GM18861 (cell line): Measurements from ENCODE around the gene CNGB1.

Experiments used
- ATAC-seq: cut with Tn5 transposase; IDR thresholded peaks from one replicate; pipeline ENCODE4 v1.9.1; 2021; ENCODE audit not compliant: unreplicated experiment

Gene CNGB1

DNA sequence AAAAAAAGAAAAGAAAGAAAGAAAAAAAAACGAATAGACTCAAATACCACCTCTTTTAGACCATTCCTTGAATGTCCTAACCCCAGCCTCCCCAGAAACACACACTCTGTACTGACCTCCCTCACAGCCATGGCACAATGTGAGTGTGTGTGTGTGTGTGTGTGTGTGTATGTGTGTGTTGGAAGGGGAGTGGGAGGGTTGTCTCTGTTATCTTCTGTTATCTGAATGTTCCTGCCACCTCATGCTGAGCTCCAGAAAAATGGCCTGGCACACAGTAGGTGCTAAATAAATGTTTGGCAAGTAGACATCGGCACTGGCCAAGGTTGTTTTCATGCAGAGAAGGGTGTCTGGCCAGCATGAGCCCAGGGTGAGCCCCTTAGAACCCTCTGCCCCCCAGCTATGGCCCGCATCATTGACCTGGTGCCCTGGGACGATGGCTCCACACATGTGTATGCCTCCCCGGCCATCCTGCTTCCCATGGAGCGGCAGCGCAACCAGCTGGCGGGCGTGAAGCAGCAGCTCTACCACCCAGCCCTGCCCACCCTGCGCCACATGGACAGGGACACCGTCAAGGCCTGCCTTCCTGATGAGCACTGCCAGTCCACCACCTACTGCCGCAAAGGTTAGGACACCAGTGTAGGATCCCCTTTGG, 6.6 kb upstream of the CNGB1 start:
- ATAC-seq = no peak

DNA sequence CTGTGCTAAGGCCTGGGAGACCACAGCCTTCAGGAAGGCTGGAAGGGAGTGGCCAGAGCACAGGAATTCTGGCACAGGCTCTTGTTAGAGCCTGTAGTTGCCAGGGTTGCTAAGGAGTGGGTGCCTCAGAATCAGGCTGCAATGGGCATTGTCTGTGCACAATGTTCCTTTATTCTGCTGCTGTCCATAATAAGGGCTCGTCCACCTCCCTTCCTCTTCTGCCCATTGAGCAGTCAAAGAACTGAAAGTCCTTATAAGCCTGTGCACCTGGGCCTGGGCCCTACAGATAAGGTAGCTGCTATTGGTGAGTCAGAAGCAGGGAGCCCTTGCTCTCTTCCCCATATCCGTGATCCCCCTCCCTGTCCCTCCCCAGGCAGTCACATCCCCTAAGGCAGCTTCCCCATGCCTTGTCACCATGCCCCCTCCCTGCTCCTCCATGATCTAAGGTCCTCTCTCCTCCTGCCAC, 5.4 kb upstream of the CNGB1 start:
- no peak for ATAC-seq

DNA sequence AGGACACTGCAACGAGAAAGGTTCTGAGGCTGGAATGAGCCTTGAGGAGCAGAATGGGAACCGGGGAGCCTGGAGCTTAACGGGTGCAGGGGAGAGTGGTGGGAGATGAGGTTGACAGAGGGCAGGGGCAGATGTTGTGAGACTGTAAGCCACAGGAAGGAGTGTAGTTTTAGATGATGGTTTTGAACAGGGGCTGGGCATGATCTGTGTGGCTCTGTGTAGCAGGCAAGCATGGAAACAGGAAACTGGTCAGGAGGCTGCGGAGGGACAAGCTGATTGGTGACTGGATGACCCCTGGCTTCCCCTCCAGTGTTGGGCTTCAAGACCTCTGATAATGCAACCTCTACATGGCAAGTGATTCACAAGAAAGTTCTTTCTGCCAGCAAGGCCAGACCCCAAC, 1.4 kb upstream of the CNGB1 start:
- ATAC-seq = no peak

DNA sequence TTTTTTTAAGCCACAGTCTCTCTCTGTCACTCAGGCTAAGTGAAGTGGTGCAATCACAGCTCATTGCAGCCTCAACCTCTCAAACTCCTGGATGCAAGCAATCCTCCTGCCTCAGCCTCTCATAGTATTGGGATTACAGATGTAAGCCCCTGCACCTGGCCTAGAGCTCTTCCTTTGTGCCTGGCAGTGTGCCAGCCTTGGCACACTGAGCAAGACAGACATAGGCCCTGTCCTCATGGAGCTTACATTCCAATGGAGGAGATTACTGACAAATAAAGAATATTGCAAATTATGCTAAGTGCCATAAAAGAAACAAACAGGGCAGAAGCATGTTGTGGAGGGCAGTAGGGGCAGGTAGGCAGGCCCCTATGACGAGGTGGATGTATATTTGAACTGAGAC, 920 bp upstream of the CNGB1 start:
- no peak for ATAC-seq

DNA sequence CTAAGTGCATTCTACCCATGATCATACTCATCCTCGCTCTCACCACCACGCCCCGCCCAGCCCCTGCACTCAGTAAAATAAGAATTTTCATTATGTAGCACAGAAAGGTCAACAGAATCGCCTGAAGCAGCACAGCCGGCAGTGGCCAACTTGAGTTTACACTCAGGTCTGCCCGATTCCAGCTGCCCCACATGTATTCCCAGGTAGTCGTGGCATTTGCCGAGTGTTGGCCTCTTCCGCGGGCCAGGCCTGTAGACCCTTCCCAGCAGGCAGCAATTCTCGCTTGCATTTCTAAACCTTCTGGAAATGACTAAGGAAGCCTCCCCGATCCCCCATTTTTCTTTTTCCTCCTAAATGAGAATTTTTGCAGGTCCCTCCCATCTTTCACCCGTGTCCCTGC, 609 bp downstream of the CNGB1 start:
- no peak for ATAC-seq

DNA sequence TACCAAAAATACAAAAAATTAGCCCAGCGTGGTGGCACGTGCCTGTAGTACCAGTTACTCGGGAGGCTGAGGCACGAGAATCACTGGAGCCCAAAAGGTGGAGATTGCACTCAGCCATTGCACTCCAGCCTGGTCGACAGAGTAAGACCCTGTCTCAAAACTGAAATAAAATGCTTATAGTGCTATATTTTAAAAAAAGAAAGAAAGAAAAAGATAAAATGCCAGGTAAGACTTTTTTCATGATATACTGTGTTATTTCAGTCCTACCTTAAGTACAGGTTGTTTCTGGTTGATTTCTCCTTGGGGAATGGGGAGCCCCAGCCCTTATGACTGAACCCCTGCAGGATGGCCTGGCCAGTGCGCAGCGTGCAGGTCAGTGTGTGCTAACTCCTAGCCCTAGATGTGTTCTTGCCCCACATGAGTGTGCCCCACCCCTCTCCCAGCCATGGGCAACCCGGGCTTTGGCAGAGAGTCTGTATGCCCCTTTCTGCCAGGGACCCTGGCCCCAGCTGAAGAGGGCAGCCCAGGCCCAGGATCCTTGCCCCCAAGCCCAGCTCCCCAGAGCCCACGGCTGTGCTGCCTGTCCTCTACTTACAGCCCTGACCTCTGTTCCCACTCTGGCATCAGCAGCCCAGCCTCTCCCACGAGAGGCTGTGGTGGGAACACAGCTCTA, 1.3 kb downstream of the CNGB1 start:
- ATAC-seq = no peak

DNA sequence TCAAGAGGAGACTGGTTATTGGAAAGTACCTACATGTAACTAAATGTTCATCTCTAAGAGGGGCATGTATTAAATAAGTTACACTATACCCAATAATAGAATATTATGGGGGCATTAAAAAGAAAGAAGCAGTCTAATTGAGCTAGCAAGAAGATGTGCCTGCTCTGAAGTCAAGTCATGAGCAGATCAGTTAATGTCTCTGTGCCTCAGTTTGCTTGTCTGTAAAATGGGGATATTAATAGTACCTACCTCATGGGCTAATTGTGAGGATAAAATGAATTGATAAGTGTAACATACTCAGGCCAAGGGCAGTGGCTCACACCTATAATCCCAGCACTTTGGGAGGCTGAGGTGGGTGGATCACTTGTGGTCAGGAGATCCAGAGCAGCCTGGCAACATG, 3.0 kb downstream of the CNGB1 start:
- no peak for ATAC-seq

DNA sequence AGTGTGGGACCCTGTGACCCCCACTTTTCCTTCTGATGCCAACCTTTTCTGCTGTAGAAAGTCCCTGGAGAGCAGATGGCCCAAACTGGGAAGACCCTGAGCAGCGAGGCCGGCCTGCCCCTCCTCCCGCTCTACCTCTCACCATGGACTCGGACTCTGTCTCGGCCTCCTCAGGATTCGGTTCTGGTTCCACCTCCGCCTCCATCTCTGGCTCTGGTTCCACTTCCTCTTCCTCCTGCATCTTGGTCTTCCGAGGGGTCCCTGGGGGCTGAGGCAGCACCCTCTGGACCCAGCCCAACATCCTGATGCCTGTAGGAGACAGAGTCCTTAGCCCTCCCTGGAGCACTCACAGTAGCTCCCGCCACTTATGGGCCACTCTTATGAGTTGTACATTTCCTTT, 3.9 kb downstream of the CNGB1 start:
- ATAC-seq = no peak

DNA sequence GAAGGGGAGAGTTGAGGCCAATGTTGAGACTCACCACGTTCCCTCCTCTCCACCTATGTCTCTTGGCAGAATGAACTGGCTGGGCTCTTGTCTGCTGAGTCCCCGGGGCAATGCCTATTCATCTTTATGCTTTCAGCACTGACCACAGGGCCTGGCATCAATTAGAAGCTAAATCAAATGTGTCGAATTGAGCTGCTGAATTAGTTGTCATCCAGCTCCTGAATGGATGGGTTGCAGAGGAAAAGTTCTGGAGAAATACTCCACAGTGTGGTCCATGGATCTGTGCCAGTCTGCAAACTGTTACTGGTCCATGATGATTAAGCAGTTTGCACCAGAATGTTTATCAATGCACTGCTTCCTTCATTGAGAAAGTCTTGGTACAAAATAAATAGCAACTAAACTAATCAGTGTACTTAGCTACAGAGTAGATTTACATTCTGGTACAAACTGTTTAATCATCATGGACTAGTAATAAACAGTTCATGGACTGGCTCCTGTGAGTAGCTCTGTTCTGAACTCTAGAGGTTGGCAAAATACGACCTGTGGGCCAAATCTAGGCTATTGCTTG, 4.6 kb downstream of the CNGB1 start:
- no peak for ATAC-seq

DNA sequence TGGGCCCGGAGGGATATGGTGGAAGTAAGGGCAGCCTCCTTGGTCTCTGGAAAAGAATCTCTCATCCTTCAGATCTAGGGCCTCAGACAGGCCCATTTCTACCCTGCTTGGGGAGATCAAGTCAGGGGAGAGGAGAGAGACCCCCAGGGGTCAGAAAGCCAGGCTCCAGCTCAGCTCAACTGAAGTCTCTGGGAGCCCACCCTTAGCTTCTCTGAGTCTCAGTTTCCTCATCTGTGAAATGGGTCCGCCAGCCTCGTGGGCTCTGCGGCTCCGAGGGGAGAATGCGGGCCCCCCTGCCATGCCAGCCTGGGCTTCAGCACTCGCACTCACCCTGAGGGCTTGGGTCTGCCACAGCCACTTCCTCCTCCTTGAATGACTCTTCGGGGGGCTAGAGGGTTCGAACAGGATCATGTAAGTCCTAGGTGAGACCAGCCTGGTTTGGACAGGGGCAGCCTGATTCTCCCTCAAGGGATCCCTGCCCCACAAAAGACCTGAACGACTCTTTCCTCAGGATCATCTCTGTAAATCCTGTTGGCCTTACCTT, 6.7 kb downstream of the CNGB1 start:
- no peak for ATAC-seq

DNA sequence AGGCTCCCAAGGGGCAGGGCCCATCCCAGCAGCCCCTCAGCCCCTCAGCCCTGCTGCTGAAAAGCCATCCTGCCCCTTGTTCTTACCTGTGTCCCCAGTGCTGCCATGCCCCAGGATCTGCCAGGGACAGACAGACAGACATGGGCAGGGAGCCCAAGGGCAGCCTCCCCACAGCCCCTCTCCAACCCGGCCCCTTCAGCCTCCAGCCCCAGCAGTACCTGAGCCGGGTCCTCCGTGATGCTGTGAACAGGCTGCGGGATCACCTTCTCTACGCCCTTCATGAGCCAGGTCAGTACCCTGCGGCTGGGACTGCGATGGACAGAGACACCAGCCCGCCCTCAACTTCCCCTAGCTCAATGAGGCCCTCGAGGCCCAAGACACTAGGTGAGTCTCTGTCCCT, 8.2 kb downstream of the CNGB1 start:
- ATAC-seq = no peak

DNA sequence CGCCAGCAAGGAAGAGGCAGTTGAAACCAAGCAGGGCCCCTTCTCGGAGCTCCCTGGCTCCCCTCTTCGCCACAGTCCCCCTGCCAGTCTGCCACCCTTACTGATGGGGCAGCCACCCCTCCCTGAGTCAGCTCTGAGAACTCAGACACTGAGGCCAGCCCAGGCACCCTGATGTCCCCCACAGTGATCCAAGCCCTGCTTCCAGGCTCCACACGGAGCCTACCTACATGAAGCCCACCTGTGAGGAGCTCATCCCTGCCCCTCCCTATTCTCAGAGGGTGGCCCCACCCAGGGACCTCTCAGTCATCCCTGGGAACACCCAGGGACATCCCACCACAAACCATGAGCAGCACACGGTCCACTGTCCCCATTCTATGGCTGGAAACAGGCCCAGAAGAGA, 8.9 kb downstream of the CNGB1 start:
- ATAC-seq = no peak

DNA sequence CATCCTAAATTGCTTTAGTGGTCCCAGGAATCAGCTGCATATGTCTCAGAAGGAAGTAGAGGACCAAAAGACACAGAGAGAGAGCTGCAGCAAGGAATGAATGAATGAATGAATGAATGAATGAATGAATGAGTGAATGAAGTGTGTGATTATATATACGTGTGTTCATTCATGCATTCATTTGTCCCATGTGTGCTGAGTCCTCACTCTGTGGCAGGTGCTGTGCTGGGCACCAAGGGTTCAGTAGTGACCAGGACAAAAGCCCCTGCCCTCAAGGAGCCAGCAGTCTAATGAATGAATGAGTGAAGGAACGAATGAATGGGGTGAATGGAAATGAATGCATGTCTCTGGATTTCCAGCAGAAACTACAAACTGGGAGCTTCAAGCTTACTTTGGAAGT, 9.4 kb downstream of the CNGB1 start:
- ATAC-seq = no peak

DNA sequence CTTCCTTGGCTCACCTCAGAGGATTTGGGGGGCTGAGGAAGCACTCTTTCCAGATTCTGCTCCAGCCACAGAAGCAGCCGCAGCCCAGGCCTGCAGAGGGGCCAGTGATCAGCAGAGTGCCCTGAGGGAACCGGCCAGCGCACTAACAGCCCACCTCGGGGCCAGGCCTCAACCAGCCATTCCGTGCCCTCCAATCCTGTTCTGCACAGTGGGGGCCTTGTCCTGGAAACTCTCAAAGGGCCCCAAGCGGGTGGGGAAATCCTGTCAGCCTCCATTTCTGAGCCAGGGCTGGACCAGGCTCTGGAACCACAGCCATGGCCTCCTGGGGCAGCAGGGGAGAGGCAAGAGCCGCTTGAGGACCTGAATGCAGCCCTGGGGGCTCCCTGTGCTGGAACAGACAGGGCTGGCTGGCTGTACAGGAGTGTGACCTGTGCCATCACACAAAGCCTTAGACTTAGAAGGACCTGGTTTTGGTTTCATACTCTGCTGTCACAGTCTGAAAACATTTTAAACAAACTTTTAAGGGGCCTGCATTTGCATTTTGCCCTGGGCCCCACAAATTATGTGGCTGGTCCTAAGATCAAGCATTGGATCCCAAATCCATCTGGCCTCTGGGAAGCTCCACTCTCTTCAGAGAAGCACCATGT, 10.0 kb downstream of the CNGB1 start:
- no peak for ATAC-seq

DNA sequence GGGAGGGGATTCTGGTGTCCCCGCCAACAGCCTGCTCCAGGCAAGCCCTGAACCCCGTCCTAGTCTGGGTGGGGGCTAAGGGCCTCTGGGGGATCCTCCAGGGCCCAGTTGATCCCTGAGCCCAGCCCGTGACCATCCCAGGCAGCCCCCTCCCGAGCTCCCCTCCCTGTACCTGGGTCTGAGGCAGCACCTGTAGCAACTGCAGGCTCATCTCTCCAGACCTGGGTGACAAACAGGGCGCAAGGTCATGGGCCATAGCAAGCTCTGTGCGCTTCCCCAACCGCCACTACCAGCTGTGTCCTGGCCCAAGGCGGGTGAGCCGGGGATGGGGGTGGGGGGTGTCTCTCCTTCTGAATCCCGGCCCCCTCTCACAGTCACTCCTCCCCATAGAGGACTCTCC, 10.6 kb downstream of the CNGB1 start:
- no peak for ATAC-seq

DNA sequence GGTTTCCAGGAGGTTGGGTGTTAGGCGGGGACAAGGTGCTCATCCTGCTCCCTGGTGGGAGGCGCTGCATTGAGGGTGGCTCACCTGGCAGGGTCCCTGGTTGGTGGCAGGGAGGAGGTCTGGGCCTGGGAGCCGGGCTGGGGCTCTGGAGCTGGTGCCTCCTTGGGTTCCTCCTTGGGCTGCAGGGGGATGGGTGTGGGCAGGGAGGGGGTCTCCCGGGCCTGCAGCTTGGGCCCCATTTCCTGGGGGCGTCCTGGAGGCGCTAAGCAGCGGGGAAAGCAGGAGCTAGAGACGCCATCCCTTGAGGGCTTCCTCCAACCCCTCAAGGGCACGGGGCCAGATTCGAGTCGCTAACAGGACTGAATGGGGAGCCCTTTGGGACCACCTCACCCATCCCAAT, 11.1 kb downstream of the CNGB1 start:
- ATAC-seq = no peak

DNA sequence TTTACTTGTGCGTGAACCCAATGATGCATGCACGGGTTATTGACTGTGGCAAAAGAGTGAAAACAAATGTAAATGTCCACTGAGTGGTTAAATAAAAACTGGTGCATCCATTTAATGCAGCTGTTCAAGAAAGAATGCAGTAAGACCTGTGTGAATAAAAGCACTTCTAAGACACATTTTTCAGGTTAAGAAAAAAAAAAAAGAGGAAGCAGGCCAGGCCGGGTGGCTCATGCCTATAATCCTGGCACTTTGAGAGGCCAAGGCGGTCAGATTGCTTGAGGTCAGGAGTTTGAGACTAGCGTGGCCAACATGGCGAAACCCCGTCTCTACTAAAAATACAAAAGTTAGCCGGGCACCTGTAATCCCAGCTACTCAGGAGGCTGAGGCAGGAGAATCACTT, 11.8 kb downstream of the CNGB1 start:
- no peak for ATAC-seq

DNA sequence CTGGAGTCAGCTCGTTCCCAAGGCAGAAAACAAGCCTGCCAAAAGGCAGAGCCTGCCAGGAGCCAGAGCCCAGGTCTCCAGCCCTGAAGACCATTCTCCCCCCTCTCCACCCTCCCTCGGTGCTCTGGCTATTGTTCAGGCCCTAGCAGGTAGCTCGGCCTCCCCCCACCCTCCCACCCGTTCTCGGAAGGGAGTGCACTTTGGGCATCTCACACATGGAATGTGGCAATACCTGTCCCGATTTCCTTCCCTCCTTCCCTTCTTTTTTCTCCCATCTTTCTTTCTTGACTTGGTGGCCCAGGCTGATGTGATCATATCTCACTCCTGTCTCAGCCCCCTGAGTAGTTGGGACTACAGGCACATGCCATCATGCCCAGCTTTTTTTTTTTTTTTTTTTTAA, 12.4 kb downstream of the CNGB1 start:
- ATAC-seq = no peak

DNA sequence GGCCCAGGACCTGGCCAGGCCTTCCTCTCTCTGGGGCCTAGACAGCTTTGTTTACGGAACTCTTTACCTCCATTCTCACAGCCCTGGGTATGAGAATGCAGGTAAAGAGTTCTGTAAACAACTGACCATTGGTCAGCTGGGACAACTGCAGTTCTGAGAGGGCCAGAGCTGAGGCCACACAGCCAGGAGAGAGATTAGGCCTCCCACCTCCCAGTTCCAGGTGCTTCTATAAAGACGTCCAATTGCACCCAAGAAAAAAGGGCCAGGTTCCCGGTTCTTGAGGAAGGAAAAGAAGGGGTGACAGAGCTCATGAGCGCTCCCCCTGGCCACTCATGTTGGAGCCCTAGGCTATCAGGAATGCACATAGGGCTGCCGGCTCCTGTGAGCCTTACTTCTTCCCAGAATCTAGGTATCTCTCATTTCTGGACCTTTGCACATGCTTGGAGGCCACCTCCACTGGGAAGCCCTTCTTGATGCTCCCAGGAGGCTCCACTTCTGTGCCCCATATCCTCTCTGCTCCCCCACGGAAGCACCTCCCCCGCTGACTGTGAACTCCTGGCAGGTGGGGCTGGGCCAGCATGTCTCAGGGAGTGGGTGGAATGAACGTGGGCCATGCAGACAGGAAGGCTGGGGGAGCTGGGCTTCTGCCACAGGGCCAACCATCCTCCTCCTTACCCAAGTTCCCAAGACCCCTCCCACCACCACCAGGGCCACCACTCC, 13.1 kb downstream of the CNGB1 start:
- no peak for ATAC-seq

DNA sequence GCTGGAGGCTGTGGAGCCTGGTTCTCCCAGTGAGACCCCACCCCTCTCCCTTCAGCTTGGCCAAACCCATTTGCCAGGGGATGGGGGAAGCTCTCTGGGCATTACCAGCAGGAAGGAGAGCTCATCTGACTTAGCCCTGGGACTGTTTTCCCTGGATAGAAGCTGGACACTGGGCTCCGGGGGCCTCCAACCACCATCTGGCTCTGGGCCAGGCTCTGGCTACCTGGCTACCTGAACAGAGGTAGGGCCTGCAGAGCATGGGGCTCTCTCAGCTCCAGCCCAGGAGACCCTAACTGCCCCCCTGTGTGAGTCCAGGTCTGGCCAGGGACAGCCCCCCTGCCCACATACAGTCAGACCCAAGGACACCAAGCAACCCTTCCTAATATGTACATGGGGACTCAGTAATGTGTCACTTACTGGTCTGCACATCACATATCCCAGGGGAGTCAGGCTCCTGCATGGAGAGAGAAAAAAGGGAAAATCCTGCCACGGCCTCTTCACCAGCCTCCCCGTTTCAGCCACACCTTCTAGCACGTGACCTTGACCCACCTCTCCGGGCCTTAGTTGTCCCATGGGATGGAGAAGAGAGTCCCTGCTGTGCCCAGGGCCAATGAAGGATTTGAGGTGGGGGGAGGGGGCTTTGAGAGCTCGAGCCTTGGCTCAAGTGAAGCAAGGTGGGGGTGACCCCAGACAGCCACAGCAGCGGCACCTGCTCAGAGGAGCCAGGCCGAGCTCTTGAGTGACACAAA, 13.8 kb downstream of the CNGB1 start:
- ATAC-seq = no peak
